Glutamatergic neuron (in vitro differentiated cells): ENCODE measurements around the gene MAGI1. TPM values are rescaled to one million over a fixed set of nuclear protein-coding genes. Genes with fewer than 3 reads are reported as not detected.
A peak's percentile ranks its signal among the peaks of the same experiment; 100 is the strongest.

Source experiments
- DNase-seq: peaks from one replicate; pipeline ENCODE4 v3.0.0; 2022
- H3K27ac Mint-ChIP-seq: one replicate; pipeline ENCODE4 v1.8.0; 2020; ENCODE audit warnings: mild to moderate bottlenecking, mixed read lengths, inconsistent platforms; ENCODE audit not compliant: unreplicated experiment
- H3K27me3 Mint-ChIP-seq: one replicate; pipeline ENCODE4 v1.8.0; 2020; ENCODE audit warnings: mild to moderate bottlenecking, moderate library complexity, mixed read lengths, inconsistent platforms; ENCODE audit not compliant: unreplicated experiment
- H3K36me3 Mint-ChIP-seq: one replicate; pipeline ENCODE4 v1.8.0; 2020; ENCODE audit warnings: mild to moderate bottlenecking, mixed read lengths, inconsistent platforms; ENCODE audit not compliant: unreplicated experiment
- H3K4me1 Mint-ChIP-seq: one replicate; pipeline ENCODE4 v1.8.0; 2020; ENCODE audit warnings: mild to moderate bottlenecking, low read depth, mixed read lengths, inconsistent platforms; ENCODE audit not compliant: unreplicated experiment
- H3K4me3 Mint-ChIP-seq: one replicate; pipeline ENCODE4 v1.8.0; 2020; ENCODE audit warnings: mild to moderate bottlenecking, mixed read lengths, inconsistent platforms; ENCODE audit not compliant: unreplicated experiment
- H3K9me3 Mint-ChIP-seq: one replicate; pipeline ENCODE4 v1.8.0; 2020; ENCODE audit warnings: mild to moderate bottlenecking, moderate library complexity, mixed read lengths, inconsistent platforms; ENCODE audit not compliant: unreplicated experiment
- total RNA-seq: library from RNA; stranded (reverse); fragmentation: NEBNext Ultra II Directional; extraction: Animal tissue kit (Norgen Biotek cat#: 25700); gene quantifications from one replicate; pipeline ENCODE4 v1.2.1, GENCODE V29; 2021; ENCODE audit not compliant: unreplicated experiment
- TF ChIP-seq, protein P1 (sequence below): fragments of 200-600 bp; sonication (generic); IDR thresholded peaks from one replicate; pipeline ENCODE4 v1.5.0; 2021; ENCODE audit not compliant: partially characterized antibody, unreplicated experiment

Gene MAGI1
- total RNA-seq, 1 donor from 2014 or later, result 46.5 TPM

DNA sequence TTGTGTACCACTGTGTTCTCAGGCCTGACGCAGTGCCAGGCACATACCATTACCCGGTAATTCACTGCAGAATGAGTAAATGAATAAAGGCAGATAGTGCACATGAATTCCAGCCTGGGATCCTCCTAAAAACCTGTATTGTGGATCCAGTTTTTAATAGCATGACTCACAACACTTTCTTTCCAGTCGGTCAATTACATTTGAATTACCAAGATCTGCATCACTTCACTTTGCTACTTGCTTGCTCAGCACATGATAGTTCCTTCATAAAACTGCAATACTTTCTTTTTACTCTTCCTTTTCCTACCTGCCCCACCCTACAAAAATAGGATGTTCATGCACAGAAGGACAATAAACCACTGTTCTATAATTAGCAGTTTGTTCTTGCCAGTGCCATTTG, 553.8 kb downstream of the MAGI1 start:
- no peaks in the 10 kb centered on the region for H3K36me3 Mint-ChIP-seq
- peaks cover 47% of the 10 kb centered on the region for H3K4me1 Mint-ChIP-seq
- TF ChIP-seq, protein P1, sequence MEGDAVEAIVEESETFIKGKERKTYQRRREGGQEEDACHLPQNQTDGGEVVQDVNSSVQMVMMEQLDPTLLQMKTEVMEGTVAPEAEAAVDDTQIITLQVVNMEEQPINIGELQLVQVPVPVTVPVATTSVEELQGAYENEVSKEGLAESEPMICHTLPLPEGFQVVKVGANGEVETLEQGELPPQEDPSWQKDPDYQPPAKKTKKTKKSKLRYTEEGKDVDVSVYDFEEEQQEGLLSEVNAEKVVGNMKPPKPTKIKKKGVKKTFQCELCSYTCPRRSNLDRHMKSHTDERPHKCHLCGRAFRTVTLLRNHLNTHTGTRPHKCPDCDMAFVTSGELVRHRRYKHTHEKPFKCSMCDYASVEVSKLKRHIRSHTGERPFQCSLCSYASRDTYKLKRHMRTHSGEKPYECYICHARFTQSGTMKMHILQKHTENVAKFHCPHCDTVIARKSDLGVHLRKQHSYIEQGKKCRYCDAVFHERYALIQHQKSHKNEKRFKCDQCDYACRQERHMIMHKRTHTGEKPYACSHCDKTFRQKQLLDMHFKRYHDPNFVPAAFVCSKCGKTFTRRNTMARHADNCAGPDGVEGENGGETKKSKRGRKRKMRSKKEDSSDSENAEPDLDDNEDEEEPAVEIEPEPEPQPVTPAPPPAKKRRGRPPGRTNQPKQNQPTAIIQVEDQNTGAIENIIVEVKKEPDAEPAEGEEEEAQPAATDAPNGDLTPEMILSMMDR, result no peak
- H3K27ac Mint-ChIP-seq, result peak overlapping the region; percentile 18
- H3K9me3 Mint-ChIP-seq, result no peaks in the 10 kb centered on the region
- H3K4me3 Mint-ChIP-seq, result no peak overlapping the region
- no peak for DNase-seq
- H3K27me3 Mint-ChIP-seq, result no peaks in the 10 kb centered on the region

DNA sequence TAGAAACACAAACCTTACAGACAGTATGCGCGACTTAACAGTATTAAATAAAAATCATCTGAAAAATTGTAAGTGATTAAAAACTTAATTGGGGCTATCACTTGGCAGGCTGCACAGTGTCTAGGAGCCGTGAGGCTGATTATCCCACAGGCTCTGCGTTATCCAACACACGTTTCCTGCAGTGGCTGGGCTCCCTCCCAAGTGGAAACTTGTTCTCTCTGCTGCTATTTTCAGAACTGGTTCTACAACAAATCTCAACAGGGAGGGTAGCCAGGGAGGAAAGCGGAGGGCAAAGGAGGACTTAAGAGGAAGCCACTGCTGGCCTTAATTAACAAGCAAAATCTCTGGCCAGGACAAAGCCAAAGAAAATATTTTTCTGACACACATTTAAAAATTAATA, 555.2 kb downstream of the MAGI1 start:
- peaks cover 1% of the 10 kb centered on the region for H3K27me3 Mint-ChIP-seq
- TF ChIP-seq, protein P1, result no peak
- no peak overlapping the region for H3K4me3 Mint-ChIP-seq
- no peak for DNase-seq
- H3K36me3 Mint-ChIP-seq, result no peaks in the 10 kb centered on the region
- H3K27ac Mint-ChIP-seq, result no peak overlapping the region
- H3K9me3 Mint-ChIP-seq, result no peaks in the 10 kb centered on the region
- peaks cover 46% of the 10 kb centered on the region for H3K4me1 Mint-ChIP-seq

DNA sequence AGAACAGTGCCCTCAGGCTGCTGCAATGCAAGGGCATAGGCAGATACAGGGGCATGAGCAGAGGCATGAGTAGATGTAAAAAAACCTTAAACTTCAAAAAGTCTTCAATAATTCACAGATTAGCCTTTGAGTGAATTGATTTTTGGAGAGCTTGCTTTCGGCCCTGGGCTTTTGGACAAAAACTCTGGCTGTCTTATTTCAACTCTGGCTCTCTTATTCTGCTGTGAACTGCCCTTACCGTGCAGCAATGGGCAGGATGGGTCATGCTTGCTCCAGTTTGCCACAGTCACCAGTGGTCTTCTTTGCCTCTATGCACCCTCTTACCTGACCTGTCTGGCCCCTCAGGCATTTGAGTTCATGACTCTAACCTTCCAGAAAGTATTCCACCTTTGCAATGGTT, 555.7 kb downstream of the MAGI1 start:
- TF ChIP-seq, protein P1, result no peak
- H3K36me3 Mint-ChIP-seq, result no peaks in the 10 kb centered on the region
- H3K27ac Mint-ChIP-seq, result no peak overlapping the region
- no peaks in the 10 kb centered on the region for H3K9me3 Mint-ChIP-seq
- H3K27me3 Mint-ChIP-seq, result peaks cover 2% of the 10 kb centered on the region
- DNase-seq, result no peak
- peaks cover 46% of the 10 kb centered on the region for H3K4me1 Mint-ChIP-seq
- H3K4me3 Mint-ChIP-seq, result no peak overlapping the region

DNA sequence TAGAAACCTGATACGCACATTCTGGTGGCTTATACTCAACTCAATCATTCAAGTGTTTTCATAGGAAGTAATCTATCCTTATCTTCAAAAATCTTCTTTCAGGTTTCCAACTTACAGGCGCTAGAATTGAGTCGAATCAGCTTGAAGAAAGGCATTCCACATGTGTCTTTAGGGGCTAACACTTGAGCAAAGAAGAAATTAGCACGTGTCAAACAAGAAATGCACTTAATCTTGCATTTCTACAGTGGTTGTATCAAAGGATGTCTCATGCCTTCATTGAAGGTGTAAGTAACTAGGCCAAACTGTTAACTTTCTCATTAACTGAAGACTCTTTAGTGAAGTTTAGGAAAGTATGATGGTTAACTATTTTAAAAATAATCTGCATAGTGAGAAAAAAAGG, 557.6 kb downstream of the MAGI1 start:
- no peaks in the 10 kb centered on the region for H3K9me3 Mint-ChIP-seq
- H3K4me1 Mint-ChIP-seq, result peaks cover 34% of the 10 kb centered on the region
- H3K4me3 Mint-ChIP-seq, result no peak overlapping the region
- TF ChIP-seq, protein P1, result no peak
- DNase-seq, result no peak
- peaks cover 2% of the 10 kb centered on the region for H3K27me3 Mint-ChIP-seq
- H3K27ac Mint-ChIP-seq, result no peak overlapping the region
- no peaks in the 10 kb centered on the region for H3K36me3 Mint-ChIP-seq

DNA sequence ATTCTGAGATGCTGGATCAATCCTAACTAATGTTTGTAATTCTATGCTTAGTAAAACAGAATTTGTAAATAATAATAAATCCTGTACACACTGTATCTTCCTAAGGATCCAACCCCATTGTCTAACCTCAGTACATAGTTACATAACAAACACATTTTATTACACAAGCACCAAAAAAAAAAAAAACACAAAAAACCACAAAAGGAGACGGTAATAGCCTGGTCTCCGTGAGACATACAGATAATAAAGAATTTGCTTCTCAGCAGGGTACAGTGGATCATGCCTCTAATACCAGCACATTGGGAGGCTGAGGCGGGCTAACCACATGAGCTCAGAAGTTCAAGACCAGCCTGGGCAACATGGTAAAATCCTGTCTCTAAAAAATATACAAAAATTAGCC, 558.7 kb downstream of the MAGI1 start:
- Mint-ChIP-seq H3K27me3 (peaks cover 2% of the 10 kb centered on the region), H3K4me3 (no peak overlapping the region), H3K4me1 (peaks cover 26% of the 10 kb centered on the region), H3K9me3 (no peaks in the 10 kb centered on the region), H3K27ac (no peak overlapping the region), H3K36me3 (no peaks in the 10 kb centered on the region)
- TF ChIP-seq, protein P1, result no peak
- DNase-seq, result no peak
